ENCODE measurements around the gene KAZN.

- TF ChIP-seq, protein P1, sequence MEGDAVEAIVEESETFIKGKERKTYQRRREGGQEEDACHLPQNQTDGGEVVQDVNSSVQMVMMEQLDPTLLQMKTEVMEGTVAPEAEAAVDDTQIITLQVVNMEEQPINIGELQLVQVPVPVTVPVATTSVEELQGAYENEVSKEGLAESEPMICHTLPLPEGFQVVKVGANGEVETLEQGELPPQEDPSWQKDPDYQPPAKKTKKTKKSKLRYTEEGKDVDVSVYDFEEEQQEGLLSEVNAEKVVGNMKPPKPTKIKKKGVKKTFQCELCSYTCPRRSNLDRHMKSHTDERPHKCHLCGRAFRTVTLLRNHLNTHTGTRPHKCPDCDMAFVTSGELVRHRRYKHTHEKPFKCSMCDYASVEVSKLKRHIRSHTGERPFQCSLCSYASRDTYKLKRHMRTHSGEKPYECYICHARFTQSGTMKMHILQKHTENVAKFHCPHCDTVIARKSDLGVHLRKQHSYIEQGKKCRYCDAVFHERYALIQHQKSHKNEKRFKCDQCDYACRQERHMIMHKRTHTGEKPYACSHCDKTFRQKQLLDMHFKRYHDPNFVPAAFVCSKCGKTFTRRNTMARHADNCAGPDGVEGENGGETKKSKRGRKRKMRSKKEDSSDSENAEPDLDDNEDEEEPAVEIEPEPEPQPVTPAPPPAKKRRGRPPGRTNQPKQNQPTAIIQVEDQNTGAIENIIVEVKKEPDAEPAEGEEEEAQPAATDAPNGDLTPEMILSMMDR (IDR thresholded peaks at IDR 0.05): no peak
- TF ChIP-seq POLR2A (IDR thresholded peaks at IDR 0.05): no peak
These were observed 229.4 kb downstream of the KAZN start for GRCh38 chr1:14827870-14828269.

All from body of pancreas (tissue), 4 donors.